Ureter (tissue), 1 donor: ENCODE data around the gene TLE4. TPM values are rescaled to one million over a fixed set of nuclear protein-coding genes. Genes with fewer than 3 reads are reported as not detected.
"Not testable (repeated sequence)": the region's sequence is repeated elsewhere in the genome, so short reads cannot be mapped to it uniquely, and the experiment has no call there.

Experiments
- DNase-seq: peaks from one replicate; pipeline ENCODE4 v3.0.0-alpha.2; 2020; ENCODE audit warnings: low spot score
- total RNA-seq: library from RNA; stranded (reverse); gene quantifications from one replicate; pipeline ENCODE4 v1.2.4, GENCODE V29; 2023
- donor health status: DM: yes; HTN: yes; CAD: no.

The TLE4 gene
- total RNA-seq, 1 donor from 2014 or later, result 91.9 TPM

GRCh38 chr9:79603222-79603920 lies 31.6 kb downstream of the TLE4 start:
- no peak for DNase-seq

- no peak for DNase-seq
These were observed 32.4 kb downstream of the TLE4 start for GRCh38 chr9:79604149-79604548.

- no peak for DNase-seq
These were observed 33.3 kb downstream of the TLE4 start for GRCh38 chr9:79604921-79605562.

GRCh38 chr9:79606529-79606928 lies 34.8 kb downstream of the TLE4 start:
- not testable (repeated sequence) for DNase-seq

GRCh38 chr9:79609468-79610018 lies 37.8 kb downstream of the TLE4 start:
- no peak for DNase-seq

GRCh38 chr9:79610019-79610631 lies 38.4 kb downstream of the TLE4 start:
- DNase-seq, result no peak

GRCh38 chr9:79610791-79611614 lies 39.2 kb downstream of the TLE4 start:
- DNase-seq, result no peak

- DNase-seq, result no peak
These were observed 41.4 kb downstream of the TLE4 start for GRCh38 chr9:79613145-79613544.

- DNase-seq, result no peak
These were observed 43.3 kb downstream of the TLE4 start for GRCh38 chr9:79615038-79615437.

GRCh38 chr9:79616013-79616412 lies 44.2 kb downstream of the TLE4 start:
- DNase-seq, result no peak

GRCh38 chr9:79616971-79617370 lies 45.2 kb downstream of the TLE4 start:
- DNase-seq, result no peak

GRCh38 chr9:79617395-79617794 lies 45.6 kb downstream of the TLE4 start:
- DNase-seq, result no peak

- DNase-seq, result no peak
These were observed 48.2 kb downstream of the TLE4 start for GRCh38 chr9:79619930-79620329.

GRCh38 chr9:79621916-79622575 lies 50.3 kb downstream of the TLE4 start:
- no peak for DNase-seq

GRCh38 chr9:79623799-79624721 lies 52.3 kb downstream of the TLE4 start:
- DNase-seq, result no peak

- no peak for DNase-seq
These were observed 58.0 kb downstream of the TLE4 start for GRCh38 chr9:79629721-79630120.

- no peak for DNase-seq
These were observed 59.0 kb downstream of the TLE4 start for GRCh38 chr9:79630521-79631403.

- DNase-seq, result no peak
These were observed 60.3 kb downstream of the TLE4 start for GRCh38 chr9:79632060-79632459.

GRCh38 chr9:79632705-79633104 lies 60.9 kb downstream of the TLE4 start:
- DNase-seq, result no peak
